ENCODE results near the gene LRRIQ3. TPM values are rescaled to one million over a fixed set of nuclear protein-coding genes. Genes with fewer than 3 reads are reported as not detected.

The LRRIQ3 gene, protein sequence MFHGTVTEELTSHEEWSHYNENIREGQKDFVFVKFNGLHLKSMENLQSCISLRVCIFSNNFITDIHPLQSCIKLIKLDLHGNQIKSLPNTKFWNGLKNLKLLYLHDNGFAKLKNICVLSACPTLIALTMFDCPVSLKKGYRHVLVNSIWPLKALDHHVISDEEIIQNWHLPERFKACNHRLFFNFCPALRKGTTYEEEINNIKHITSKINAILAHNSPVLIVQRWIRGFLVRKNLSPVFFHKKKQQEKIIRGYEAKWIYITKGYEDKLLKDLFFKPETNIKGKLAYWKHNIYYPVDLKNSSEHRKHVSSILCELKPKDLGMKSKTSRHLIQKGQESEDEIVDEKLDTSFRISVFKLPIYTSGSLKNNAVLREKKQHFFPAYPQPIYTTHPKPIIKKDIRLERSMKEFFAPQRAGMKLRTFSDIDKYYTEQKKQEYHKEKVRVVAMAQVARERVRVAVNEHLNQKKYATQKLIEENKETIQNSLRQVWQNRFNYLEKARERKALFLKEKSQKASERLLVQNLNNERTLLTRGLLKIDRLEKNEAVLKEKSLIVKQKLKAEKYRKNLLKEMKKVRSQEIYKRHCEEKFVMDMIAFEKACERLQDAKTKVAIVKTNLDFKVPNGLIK
- 1.1 TPM for polyA plus RNA-seq
- long read RNA-seq, donor 1, result 0 reads
- long read RNA-seq, donor 2, result 0 reads
- long read RNA-seq, donor 3, result 0 reads
- long read RNA-seq, donor 4, result 0 reads
- long read RNA-seq, donor 5, result 0 reads
- long read RNA-seq, donor 6, result 0 reads
- long read RNA-seq, donor 7, result 0 reads
- long read RNA-seq, donor 8, result 0 reads
- long read RNA-seq, donor 9, result 0 reads
- long read RNA-seq, donor 10, result 0 reads
- long read RNA-seq, donor 11, partial matches to known transcripts, result 9 of 9 reads
- long read RNA-seq, donor 11, other reads (novel, unspliced or antisense), result 0 of 9 reads

DNA sequence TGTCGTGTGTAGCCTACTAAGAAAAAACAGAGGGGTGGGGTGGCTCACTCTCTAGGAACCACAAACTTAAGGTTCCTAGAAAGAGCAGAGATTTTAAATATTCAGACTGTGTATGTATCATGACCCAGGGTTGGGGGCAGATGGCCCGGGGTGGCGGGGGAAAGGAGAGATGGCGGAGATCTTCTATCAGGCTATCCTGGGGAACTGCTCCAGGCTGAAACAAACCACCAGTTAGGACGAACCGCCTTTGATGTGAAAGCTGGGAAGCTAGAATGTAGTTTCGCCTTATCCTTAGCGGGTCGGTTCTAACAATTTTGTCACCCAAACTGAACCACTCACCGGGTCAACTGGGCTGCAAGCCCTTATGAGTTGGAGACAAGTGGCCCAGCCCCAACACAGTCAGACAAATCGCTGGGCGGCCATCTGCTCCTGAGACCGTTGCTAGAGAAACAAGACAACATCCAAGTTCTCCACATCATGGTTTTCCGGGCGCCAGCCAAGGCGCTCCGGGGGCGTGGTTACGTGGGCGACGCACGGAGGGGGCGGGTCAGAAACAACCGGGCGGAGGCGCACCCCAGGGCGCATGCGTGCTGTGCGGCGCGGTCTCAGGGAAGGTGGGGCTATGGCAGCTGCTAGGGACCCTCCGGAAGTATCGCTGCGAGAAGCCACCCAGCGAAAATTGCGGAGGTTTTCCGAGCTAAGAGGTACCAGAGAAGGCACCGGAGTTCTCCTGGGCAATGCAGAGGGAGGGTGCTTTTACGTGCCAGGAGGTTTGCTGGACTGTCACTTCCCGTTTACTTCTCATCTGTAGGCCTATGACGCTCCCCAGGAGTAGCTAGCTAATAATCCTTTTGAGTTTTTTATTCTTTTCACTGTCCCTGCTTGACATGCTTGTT lies at the start of gene LRRIQ3, which contains the start of gene FPGT:
LRRIQ3 (minus strand) TSS at position 520 of the 896 bp plus-strand sequence. CDS start 14,492 bp downstream, outside the sequence.
FPGT (plus strand) TSS at position 586 of the 896 bp plus-strand sequence; CDS start at position 623, 37 bp downstream.
- 10% methylated on average over 4 of the region's 41 CpGs for WGBS (ENCODE audit: insufficient coverage, low lambda C conversion rate)

GRCh38 chr1:74246315-74246714 lies 48.3 kb upstream of the LRRIQ3 start:
- peaks cover 8% of the 10 kb centered on the region for H3K9me3 ChIP-seq (ENCODE audit: control insufficient read depth, low read depth, low read length)
- DNase-seq, result no peak
- H3K4me1 ChIP-seq (ENCODE audit: control insufficient read depth, insufficient read depth, low read length), result no peaks in the 10 kb centered on the region
- WGBS (ENCODE audit: insufficient coverage, low lambda C conversion rate), result no CpG with 5 or more reads among the region's 2 CpGs
- no peaks in the 10 kb centered on the region for H3K36me3 ChIP-seq (ENCODE audit: control insufficient read depth, insufficient read depth, low read length)
- H3K27me3 ChIP-seq (ENCODE audit: control insufficient read depth, insufficient read depth, low read length), result no peaks in the 10 kb centered on the region
- H3K27ac ChIP-seq (ENCODE audit: low read length), result no peak overlapping the region
- H3K4me3 ChIP-seq (ENCODE audit: low read length), result no peak overlapping the region

More for the DNA sequence above, at the start of gene LRRIQ3, which contains the start of gene FPGT:
- Histone ChIP-seq H3K4me1 (ENCODE audit: control insufficient read depth, insufficient read depth, low read length) (no peaks in the 10 kb centered on the region), H3K9me3 (ENCODE audit: control insufficient read depth, low read depth, low read length) (no peaks in the 10 kb centered on the region), H3K27me3 (ENCODE audit: control insufficient read depth, insufficient read depth, low read length) (no peaks in the 10 kb centered on the region), H3K36me3 (ENCODE audit: control insufficient read depth, insufficient read depth, low read length) (peaks cover 5% of the 10 kb centered on the region), H3K27ac (ENCODE audit: low read length) (peak within 1 kb of the TSS; percentile 87), H3K4me3 (ENCODE audit: low read length) (peak within 1 kb of the TSS; percentile 78)
- peak; percentile 97 for DNase-seq

DNA sequence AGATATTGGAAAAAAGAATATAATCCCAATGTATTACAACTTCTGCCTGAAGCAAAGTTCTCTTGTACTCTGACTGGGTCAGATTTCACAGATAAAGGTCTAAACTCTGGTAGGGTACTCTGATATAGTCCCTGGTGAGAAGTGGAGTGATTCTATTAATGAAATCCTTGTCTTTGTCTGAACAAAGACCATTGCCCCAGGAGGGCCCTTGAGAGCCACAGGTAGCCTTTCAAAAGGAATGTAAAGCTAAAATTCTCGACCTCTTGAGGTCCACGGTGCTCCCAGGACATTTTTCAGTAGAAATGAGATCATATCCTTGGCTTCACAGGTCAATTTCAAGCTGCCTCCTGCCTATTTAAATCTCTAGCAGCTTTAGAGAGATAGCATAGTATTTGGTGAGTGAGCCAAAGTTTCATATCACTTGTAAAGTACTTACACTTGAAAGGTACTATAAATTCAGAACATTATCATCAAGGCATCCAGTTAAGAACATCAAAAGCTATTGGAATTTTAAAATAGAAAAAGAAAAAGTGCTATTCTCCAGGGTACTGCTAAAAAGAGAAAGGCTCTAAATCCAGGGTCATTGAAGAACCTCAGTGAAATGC lies 47.3 kb upstream of the LRRIQ3 start:
- Histone ChIP-seq H3K4me3 (ENCODE audit: low read length) (no peak overlapping the region), H3K36me3 (ENCODE audit: control insufficient read depth, insufficient read depth, low read length) (no peaks in the 10 kb centered on the region), H3K4me1 (ENCODE audit: control insufficient read depth, insufficient read depth, low read length) (no peaks in the 10 kb centered on the region), H3K27me3 (ENCODE audit: control insufficient read depth, insufficient read depth, low read length) (no peaks in the 10 kb centered on the region), H3K9me3 (ENCODE audit: control insufficient read depth, low read depth, low read length) (peaks cover 8% of the 10 kb centered on the region), H3K27ac (ENCODE audit: low read length) (no peak overlapping the region)
- 0% methylated on average over 2 of the region's 2 CpGs for WGBS (ENCODE audit: insufficient coverage, low lambda C conversion rate)
- DNase-seq, result no peak

DNA sequence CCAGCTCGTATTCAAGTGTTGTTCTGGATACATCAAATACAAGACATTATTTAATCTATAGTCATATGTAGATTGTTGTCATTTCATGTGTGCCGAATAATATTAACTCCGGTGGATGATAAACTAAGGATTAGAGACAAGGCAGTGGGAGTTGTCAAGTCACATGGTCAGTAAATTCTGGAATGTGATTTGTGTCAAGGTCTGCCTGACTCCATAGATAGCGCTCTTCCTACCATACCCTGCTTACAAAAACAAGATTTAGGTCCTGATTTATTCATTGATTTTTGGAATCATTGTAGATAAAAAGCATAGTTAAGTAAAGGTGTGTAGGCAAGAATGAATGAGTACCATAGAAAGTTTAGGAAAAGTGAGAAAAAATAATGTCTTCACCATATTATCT lies 39.8 kb upstream of the LRRIQ3 start:
- WGBS (ENCODE audit: insufficient coverage, low lambda C conversion rate), result no CpG with 5 or more reads among the region's 4 CpGs
- Histone ChIP-seq H3K36me3 (ENCODE audit: control insufficient read depth, insufficient read depth, low read length) (no peaks in the 10 kb centered on the region), H3K27me3 (ENCODE audit: control insufficient read depth, insufficient read depth, low read length) (no peaks in the 10 kb centered on the region), H3K4me3 (ENCODE audit: low read length) (no peak overlapping the region), H3K27ac (ENCODE audit: low read length) (no peak overlapping the region), H3K4me1 (ENCODE audit: control insufficient read depth, insufficient read depth, low read length) (no peaks in the 10 kb centered on the region), H3K9me3 (ENCODE audit: control insufficient read depth, low read depth, low read length) (no peaks in the 10 kb centered on the region)
- no peak for DNase-seq

DNA sequence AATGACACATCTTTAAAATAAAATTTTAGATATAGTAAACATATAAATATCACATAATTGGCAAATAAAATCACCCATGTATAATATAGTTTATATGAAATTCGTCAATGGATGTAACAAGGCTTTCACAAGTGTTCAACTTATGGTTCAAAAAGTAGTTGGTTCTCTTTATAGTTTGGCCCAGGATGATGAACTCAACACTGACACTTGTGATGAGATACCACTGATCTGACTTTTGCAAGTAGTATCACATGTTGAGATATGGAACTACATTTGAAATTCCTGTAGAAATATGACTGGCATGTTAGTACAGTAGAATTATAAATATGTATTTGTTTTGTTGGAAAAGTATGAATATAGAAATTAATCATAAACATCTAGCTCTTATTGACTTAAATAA lies 39.1 kb upstream of the LRRIQ3 start:
- H3K9me3 ChIP-seq (ENCODE audit: control insufficient read depth, low read depth, low read length), result no peaks in the 10 kb centered on the region
- no peaks in the 10 kb centered on the region for H3K36me3 ChIP-seq (ENCODE audit: control insufficient read depth, insufficient read depth, low read length)
- H3K4me3 ChIP-seq (ENCODE audit: low read length), result no peak overlapping the region
- no peaks in the 10 kb centered on the region for H3K27me3 ChIP-seq (ENCODE audit: control insufficient read depth, insufficient read depth, low read length)
- WGBS (ENCODE audit: insufficient coverage, low lambda C conversion rate), result no CpG with 5 or more reads among the region's 1 CpG
- DNase-seq, result no peak
- H3K4me1 ChIP-seq (ENCODE audit: control insufficient read depth, insufficient read depth, low read length), result no peaks in the 10 kb centered on the region
- H3K27ac ChIP-seq (ENCODE audit: low read length), result no peak overlapping the region

- no peak overlapping the region for H3K27ac ChIP-seq (ENCODE audit: low read length)
- H3K4me3 ChIP-seq (ENCODE audit: low read length), result no peak overlapping the region
- H3K36me3 ChIP-seq (ENCODE audit: control insufficient read depth, insufficient read depth, low read length), result no peaks in the 10 kb centered on the region
- no peak for DNase-seq
- H3K27me3 ChIP-seq (ENCODE audit: control insufficient read depth, insufficient read depth, low read length), result no peaks in the 10 kb centered on the region
- H3K9me3 ChIP-seq (ENCODE audit: control insufficient read depth, low read depth, low read length), result no peaks in the 10 kb centered on the region
- 100% methylated on average over 1 of the region's 3 CpGs for WGBS (ENCODE audit: insufficient coverage, low lambda C conversion rate)
- no peaks in the 10 kb centered on the region for H3K4me1 ChIP-seq (ENCODE audit: control insufficient read depth, insufficient read depth, low read length)
These were observed 38.5 kb upstream of the LRRIQ3 start for GRCh38 chr1:74236440-74236839.

DNA sequence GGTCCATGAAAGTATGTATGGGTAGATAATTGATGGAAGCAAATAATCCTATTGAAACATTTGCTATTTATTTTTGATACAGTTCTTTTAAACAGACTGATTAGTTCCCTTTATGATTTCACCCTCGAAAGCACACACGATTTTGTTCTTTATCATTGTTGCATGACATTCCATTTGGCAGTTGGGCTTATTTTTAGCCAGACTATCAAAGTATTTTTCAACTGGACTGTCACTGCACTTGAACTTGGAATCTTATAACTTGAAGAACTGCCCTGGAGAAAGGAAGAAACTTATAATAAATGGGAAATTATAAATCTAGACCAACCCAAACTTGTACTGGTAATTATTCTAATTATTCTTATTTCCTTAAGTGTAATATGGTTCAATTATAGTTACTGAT lies 37.2 kb upstream of the LRRIQ3 start, which contains the start of gene TNNI3K:
TNNI3K (plus strand) TSS at position 235 of the 400 bp plus-strand sequence; CDS start at position 300, 65 bp downstream.
- no peaks in the 10 kb centered on the region for H3K27me3 ChIP-seq (ENCODE audit: control insufficient read depth, insufficient read depth, low read length)

DNA sequence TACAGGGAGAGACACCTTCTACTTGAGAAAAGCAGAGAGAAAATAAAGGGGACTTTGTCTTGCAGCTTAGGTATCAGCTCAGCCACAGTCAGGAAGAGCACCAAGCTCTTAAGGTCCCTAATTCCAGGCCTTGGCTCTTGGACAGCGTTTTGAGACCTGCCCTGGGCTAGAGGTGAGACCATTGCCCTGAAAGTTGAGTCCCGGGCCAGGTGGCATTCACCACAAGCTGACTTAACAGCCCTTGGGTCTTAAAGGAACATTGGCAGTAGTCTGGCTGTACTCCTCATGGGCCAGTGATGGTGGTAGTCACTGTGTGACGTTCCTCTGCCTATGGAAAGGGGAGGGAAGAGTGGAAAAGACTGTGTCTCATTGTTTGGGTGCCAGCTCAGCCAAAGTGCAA lies 25.5 kb upstream of the LRRIQ3 start:
- no peaks in the 10 kb centered on the region for H3K9me3 ChIP-seq (ENCODE audit: control insufficient read depth, low read depth, low read length)
- H3K36me3 ChIP-seq (ENCODE audit: control insufficient read depth, insufficient read depth, low read length), result no peaks in the 10 kb centered on the region
- H3K27ac ChIP-seq (ENCODE audit: low read length), result no peak overlapping the region
- no CpG with 5 or more reads among the region's 3 CpGs for WGBS (ENCODE audit: insufficient coverage, low lambda C conversion rate)
- DNase-seq, result no peak
- no peaks in the 10 kb centered on the region for H3K4me1 ChIP-seq (ENCODE audit: control insufficient read depth, insufficient read depth, low read length)
- H3K27me3 ChIP-seq (ENCODE audit: control insufficient read depth, insufficient read depth, low read length), result no peaks in the 10 kb centered on the region
- H3K4me3 ChIP-seq (ENCODE audit: low read length), result no peak overlapping the region

More for the DNA sequence above, 37.2 kb upstream of the LRRIQ3 start, which contains the start of gene TNNI3K:
- no peak within 1 kb of the TSS for H3K27ac ChIP-seq (ENCODE audit: low read length)
- no peaks in the 10 kb centered on the region for H3K36me3 ChIP-seq (ENCODE audit: control insufficient read depth, insufficient read depth, low read length)
- H3K4me3 ChIP-seq (ENCODE audit: low read length), result no peak within 1 kb of the TSS
- no CpG with 5 or more reads among the region's 2 CpGs for WGBS (ENCODE audit: insufficient coverage, low lambda C conversion rate)
- no peaks in the 10 kb centered on the region for H3K9me3 ChIP-seq (ENCODE audit: control insufficient read depth, low read depth, low read length)
- H3K4me1 ChIP-seq (ENCODE audit: control insufficient read depth, insufficient read depth, low read length), result no peaks in the 10 kb centered on the region
- DNase-seq, result no peak

GRCh38 chr1:74222701-74223100 lies 24.7 kb upstream of the LRRIQ3 start:
- Histone ChIP-seq H3K9me3 (ENCODE audit: control insufficient read depth, low read depth, low read length) (no peaks in the 10 kb centered on the region), H3K36me3 (ENCODE audit: control insufficient read depth, insufficient read depth, low read length) (no peaks in the 10 kb centered on the region), H3K27ac (ENCODE audit: low read length) (no peak overlapping the region), H3K4me3 (ENCODE audit: low read length) (no peak overlapping the region), H3K27me3 (ENCODE audit: control insufficient read depth, insufficient read depth, low read length) (no peaks in the 10 kb centered on the region), H3K4me1 (ENCODE audit: control insufficient read depth, insufficient read depth, low read length) (no peaks in the 10 kb centered on the region)
- whole genome bisulfite sequencing (ENCODE audit: insufficient coverage, low lambda C conversion rate), result no CpG with 5 or more reads among the region's 5 CpGs
- no peak for DNase-seq

Data from large intestine (tissue), 12 donors.